LNCaP clone FGC (cell line): ENCODE measurements around the gene MBNL1.

ENCODE experiments used
- DNase-seq: peaks from one replicate; pipeline ENCODE4 v3.0.0-alpha.2; 2011; ENCODE audit warnings: low read depth
- H3K4me3 ChIP-seq: 2 replicates; pipeline ENCODE4 v1.5.1; 2011; ENCODE audit warnings: mild to moderate bottlenecking, low read depth, low read length, control low read depth
- CTCF ChIP-seq: IDR thresholded peaks from 2 replicates; pipeline ENCODE4 v1.5.1; 2012; ENCODE audit warnings: mild to moderate bottlenecking; ENCODE audit not compliant: control insufficient read depth, insufficient read depth; ENCODE audit errors: extremely low read depth

MBNL1 gene

GRCh38 chr3:152280539-152280938 is 11.8 kb downstream of the MBNL1 start:
- DNase-seq: no peak
- H3K4me3 ChIP-seq: no peak overlapping the region
- no peak for TF ChIP-seq CTCF

- no peak overlapping the region for H3K4me3 ChIP-seq
- DNase-seq: no peak
- no peak for TF ChIP-seq CTCF
Observed at GRCh38 chr3:152281133-152281713, 12.5 kb downstream of the MBNL1 start.

GRCh38 chr3:152282813-152283212 is 14.1 kb downstream of the MBNL1 start:
- no peak for TF ChIP-seq CTCF
- no peak overlapping the region for H3K4me3 ChIP-seq
- DNase-seq: no peak

- DNase-seq: peak; percentile 58
- H3K4me3 ChIP-seq: no peak overlapping the region
- TF ChIP-seq CTCF: no peak
Observed at GRCh38 chr3:152283492-152284381, 15.0 kb downstream of the MBNL1 start.

GRCh38 chr3:152284906-152285305 is 16.2 kb downstream of the MBNL1 start:
- DNase-seq: no peak
- H3K4me3 ChIP-seq: no peak overlapping the region
- TF ChIP-seq CTCF: no peak

GRCh38 chr3:152285509-152285908 is 16.8 kb downstream of the MBNL1 start:
- no peak for DNase-seq
- no peak overlapping the region for H3K4me3 ChIP-seq
- no peak for TF ChIP-seq CTCF
